ENCODE data around the gene SLC7A6OS.

The SLC7A6OS gene

GRCh38 chr16:68273459-68273858 is 37.3 kb downstream of the SLC7A6OS start:
- DNase-seq (ENCODE audit: low read depth in 1 of 2, low spot score in 1 of 2): no peak
- Histone ChIP-seq H3K27ac (replicated peaks) (no peak overlapping the region), H3K4me3 (replicated peaks; ENCODE audit: insufficient read depth, low read length) (no peak overlapping the region), H3K27me3 (ENCODE audit: insufficient read depth, poor library complexity, severe bottlenecking) (no peaks in the 10 kb centered on the region)
- TF ChIP-seq CTCF (IDR thresholded peaks at IDR 0.05; ENCODE audit: insufficient read depth, low read length) (no peak), POLR2AphosphoS5 (IDR thresholded peaks at IDR 0.05; ENCODE audit: low read depth) (no peak), REST (IDR thresholded peaks at IDR 0.05; ENCODE audit: insufficient replicate concordance, low read depth) (no peak), GABPA (IDR thresholded peaks at IDR 0.05; ENCODE audit: low read depth) (no peak)

GRCh38 chr16:68272507-68273209 is 38.1 kb downstream of the SLC7A6OS start:
- no peak overlapping the region for H3K27ac ChIP-seq (replicated peaks)
- DNase-seq (ENCODE audit: low read depth in 1 of 2, low spot score in 1 of 2): no peak

More at GRCh38 chr16:68272507-68273209, 38.1 kb downstream of the SLC7A6OS start:
- Histone ChIP-seq H3K27me3 (ENCODE audit: insufficient read depth, poor library complexity, severe bottlenecking) (no peaks in the 10 kb centered on the region), H3K4me3 (replicated peaks; ENCODE audit: insufficient read depth, low read length) (no peak overlapping the region)
- TF ChIP-seq REST (IDR thresholded peaks at IDR 0.05; ENCODE audit: insufficient replicate concordance, low read depth): no peak
- no peak for TF ChIP-seq CTCF (IDR thresholded peaks at IDR 0.05; ENCODE audit: insufficient read depth, low read length)
- TF ChIP-seq GABPA (IDR thresholded peaks at IDR 0.05; ENCODE audit: low read depth): no peak
- no peak for TF ChIP-seq POLR2AphosphoS5 (IDR thresholded peaks at IDR 0.05; ENCODE audit: low read depth)
- no peak for TF ChIP-seq SPI1 (IDR thresholded peaks at IDR 0.05; ENCODE audit: borderline replicate concordance, low read depth)
